Muscle layer of colon (tissue), 2 donors: ENCODE data around the gene POLR3H.
"Not testable (repeated sequence)": the region's sequence is repeated elsewhere in the genome, so short reads cannot be mapped to it uniquely, and the experiment has no call there.

Experiments used
- H3K27ac ChIP-seq: one replicate; pipeline ENCODE4 v1.7.0; 2013; ENCODE audit warnings: low read depth, mild to moderate bottlenecking, low read length, moderate library complexity
- H3K27me3 ChIP-seq, 2 donors: one replicate each; pipeline ENCODE4 v1.7.0; 2013; ENCODE audit warnings: low read length in 2 of 2, mild to moderate bottlenecking in 2 of 2; ENCODE audit not compliant: insufficient read depth in 2 of 2, control insufficient read depth in 1 of 2
- H3K36me3 ChIP-seq: one replicate; pipeline ENCODE4 v1.7.0; 2013; ENCODE audit warnings: mild to moderate bottlenecking, low read length; ENCODE audit not compliant: insufficient read depth
- H3K4me1 ChIP-seq: one replicate; pipeline ENCODE4 v1.7.0; 2013; ENCODE audit warnings: mild to moderate bottlenecking, low read length; ENCODE audit not compliant: insufficient read depth
- H3K4me3 ChIP-seq, 2 donors: one replicate each; pipeline ENCODE4 v1.7.0; 2013; ENCODE audit warnings: low read length in 2 of 2, low read depth in 1 of 2, mild to moderate bottlenecking in 1 of 2, moderate library complexity in 1 of 2
- H3K9ac ChIP-seq: one replicate; pipeline ENCODE4 v1.7.0; 2013; ENCODE audit warnings: low read length
- H3K9me3 ChIP-seq: one replicate; pipeline ENCODE4 v1.7.0; 2013; ENCODE audit warnings: mild to moderate bottlenecking, low read length
- donor health status: abdominal sarcoma.
- donor health status: Adenocarcinoma of cecum.

Gene POLR3H

DNA sequence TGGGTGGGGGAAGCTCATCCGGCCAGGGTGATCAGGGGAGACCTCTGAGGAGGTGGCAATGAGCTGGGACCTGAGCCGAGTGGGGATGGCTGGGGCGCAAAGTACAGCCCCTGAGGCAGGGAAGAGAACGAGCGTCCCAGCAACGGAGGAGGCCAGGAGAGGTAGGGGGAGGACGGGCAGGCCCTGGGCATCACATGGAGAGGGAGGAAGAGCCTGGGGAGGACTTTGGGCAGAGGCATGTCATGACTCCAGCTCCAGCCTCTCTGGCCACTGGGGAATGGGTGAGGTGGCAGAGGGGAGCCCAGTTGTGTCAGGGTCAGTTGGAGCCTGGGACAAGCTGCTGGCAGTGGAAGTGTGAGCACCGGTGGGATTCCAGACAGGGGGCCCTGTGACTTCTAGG, 33.8 kb upstream of the POLR3H start:
- H3K36me3 ChIP-seq: peaks cover 34% of the 10 kb centered on the region
- no peak overlapping the region for H3K9ac ChIP-seq
- no peak overlapping the region for H3K27ac ChIP-seq
- no peaks in the 10 kb centered on the region for H3K27me3 ChIP-seq
- H3K4me1 ChIP-seq: no peaks in the 10 kb centered on the region
- no peaks in the 10 kb centered on the region for H3K9me3 ChIP-seq
- no peak overlapping the region for H3K4me3 ChIP-seq

DNA sequence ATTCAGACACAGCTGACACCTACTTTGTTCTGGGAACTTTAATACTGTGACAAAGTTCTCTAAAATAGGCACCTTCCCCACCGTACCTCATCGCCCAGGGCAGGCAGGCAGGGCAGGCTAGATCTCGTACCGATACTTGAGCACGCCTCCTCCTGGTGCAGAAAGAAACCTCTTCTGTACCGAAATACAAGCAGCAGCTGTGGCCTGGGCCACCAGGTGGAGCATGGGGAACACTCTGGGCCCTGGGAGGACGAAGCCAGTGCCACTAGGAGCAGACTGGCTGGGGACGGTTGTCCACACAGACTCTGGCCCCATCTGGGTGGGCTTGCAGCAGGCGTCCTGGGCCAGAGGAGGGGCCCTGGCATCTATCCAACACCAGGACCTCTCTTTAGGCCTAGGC, 32.6 kb upstream of the POLR3H start:
- H3K27ac ChIP-seq: no peak overlapping the region
- no peaks in the 10 kb centered on the region for H3K27me3 ChIP-seq
- H3K4me1 ChIP-seq: no peaks in the 10 kb centered on the region
- no peak overlapping the region for H3K4me3 ChIP-seq
- H3K9ac ChIP-seq: no peak overlapping the region
- no peaks in the 10 kb centered on the region for H3K9me3 ChIP-seq
- H3K36me3 ChIP-seq: peaks cover 27% of the 10 kb centered on the region

DNA sequence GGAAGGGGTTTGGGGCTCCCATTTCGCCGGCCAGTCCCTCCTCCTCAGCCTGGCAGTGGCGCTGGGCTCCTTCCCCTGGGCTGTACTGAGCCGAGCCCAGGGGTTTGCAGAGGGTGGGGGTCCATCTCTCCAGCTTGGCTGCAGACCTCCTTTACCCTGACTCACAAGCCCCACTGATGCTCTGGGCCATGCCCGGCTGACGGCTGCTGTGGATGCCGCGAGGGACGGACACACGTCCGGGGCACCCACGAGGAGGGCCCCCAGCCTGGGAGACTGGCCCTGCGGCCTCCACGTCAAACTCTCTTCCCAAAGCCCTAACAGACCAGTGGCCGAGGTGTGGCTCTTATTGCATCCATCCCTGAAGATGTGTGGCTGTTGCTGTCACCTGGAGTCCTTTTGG, 31.3 kb upstream of the POLR3H start:
- H3K9me3 ChIP-seq: no peaks in the 10 kb centered on the region
- peaks cover 27% of the 10 kb centered on the region for H3K36me3 ChIP-seq
- no peak overlapping the region for H3K4me3 ChIP-seq
- no peaks in the 10 kb centered on the region for H3K27me3 ChIP-seq
- no peak overlapping the region for H3K27ac ChIP-seq
- H3K9ac ChIP-seq: no peak overlapping the region
- no peaks in the 10 kb centered on the region for H3K4me1 ChIP-seq

- H3K36me3 ChIP-seq: peaks cover 27% of the 10 kb centered on the region
- no peaks in the 10 kb centered on the region for H3K9me3 ChIP-seq
- no peak overlapping the region for H3K4me3 ChIP-seq
- no peaks in the 10 kb centered on the region for H3K27me3 ChIP-seq
- H3K9ac ChIP-seq: no peak overlapping the region
- H3K4me1 ChIP-seq: no peaks in the 10 kb centered on the region
- H3K27ac ChIP-seq: no peak overlapping the region
Measured at GRCh38 chr22:41574847-41575381, 30.6 kb upstream of the POLR3H start.

- Histone ChIP-seq H3K4me1 (no peaks in the 10 kb centered on the region), H3K36me3 (peaks cover 14% of the 10 kb centered on the region), H3K27me3 (no peaks in the 10 kb centered on the region), H3K9me3 (no peaks in the 10 kb centered on the region), H3K27ac (no peak overlapping the region), H3K4me3 (no peak overlapping the region), H3K9ac (no peak overlapping the region)
Measured at GRCh38 chr22:41573677-41574076, 29.4 kb upstream of the POLR3H start.

DNA sequence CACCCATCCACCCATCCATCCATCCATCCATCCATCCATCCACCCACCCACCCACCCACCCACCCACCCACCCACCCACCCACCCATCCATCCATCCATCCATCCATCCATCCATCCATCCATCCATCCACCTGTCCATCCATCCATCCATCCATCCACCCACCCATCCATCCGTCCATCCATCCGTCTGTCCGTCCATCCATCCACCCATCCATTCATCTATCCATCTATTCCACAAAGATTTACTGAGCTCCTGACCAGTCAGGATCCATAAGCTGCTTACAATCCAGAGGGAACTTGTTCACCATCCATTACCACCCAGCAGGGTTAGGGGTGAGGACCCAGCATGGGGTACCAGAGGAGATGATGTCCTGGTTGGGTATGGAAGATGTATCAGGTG, 28.0 kb upstream of the POLR3H start:
- H3K9ac ChIP-seq: not testable (repeated sequence)

DNA sequence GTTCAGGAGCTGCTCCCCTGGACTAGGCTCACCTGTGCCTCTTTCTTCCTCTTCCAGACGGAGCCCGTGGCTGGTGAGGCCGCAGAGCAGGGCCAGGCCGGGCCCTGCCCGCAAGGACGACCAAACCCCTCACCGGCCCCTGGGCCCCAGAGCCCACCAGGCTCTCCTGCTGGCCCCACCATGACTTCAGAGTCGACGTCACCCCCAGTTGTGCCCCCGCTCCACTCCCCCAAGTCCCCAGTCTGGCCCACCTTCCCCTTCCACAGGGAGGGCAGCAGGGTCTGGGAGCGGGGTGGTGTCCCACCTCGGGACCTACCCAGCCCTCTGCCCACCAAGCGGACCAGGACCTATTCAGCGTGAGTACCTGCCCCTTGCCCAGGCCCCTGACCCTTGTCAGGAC, 27.5 kb upstream of the POLR3H start:
- Histone ChIP-seq H3K9ac (no peak overlapping the region), H3K36me3 (no peaks in the 10 kb centered on the region), H3K9me3 (no peaks in the 10 kb centered on the region), H3K27me3 (no peaks in the 10 kb centered on the region), H3K4me3 (no peak overlapping the region), H3K4me1 (no peaks in the 10 kb centered on the region), H3K27ac (no peak overlapping the region)

More for the DNA sequence above, 28.0 kb upstream of the POLR3H start:
- H3K9me3 ChIP-seq, H3K4me1 ChIP-seq, H3K27me3 ChIP-seq, H3K4me3 ChIP-seq, H3K27ac ChIP-seq, H3K36me3 ChIP-seq: not testable (repeated sequence)

GRCh38 chr22:41570221-41570620, 26.0 kb upstream of the POLR3H start:
- Histone ChIP-seq H3K4me3 (no peak overlapping the region), H3K9me3 (no peaks in the 10 kb centered on the region), H3K27ac (no peak overlapping the region), H3K4me1 (peaks cover 5% of the 10 kb centered on the region), H3K9ac (no peak overlapping the region), H3K27me3 (no peaks in the 10 kb centered on the region), H3K36me3 (no peaks in the 10 kb centered on the region)

GRCh38 chr22:41568811-41569210, 24.5 kb upstream of the POLR3H start:
- Histone ChIP-seq H3K27ac (no peak overlapping the region), H3K9ac (no peak overlapping the region), H3K4me1 (peaks cover 6% of the 10 kb centered on the region), H3K4me3 (no peak overlapping the region), H3K27me3 (no peaks in the 10 kb centered on the region), H3K36me3 (no peaks in the 10 kb centered on the region), H3K9me3 (no peaks in the 10 kb centered on the region)

- Histone ChIP-seq H3K27me3 (no peaks in the 10 kb centered on the region), H3K9me3 (no peaks in the 10 kb centered on the region), H3K4me1 (peaks cover 14% of the 10 kb centered on the region), H3K4me3 (no peak overlapping the region), H3K9ac (no peak overlapping the region), H3K27ac (no peak overlapping the region), H3K36me3 (no peaks in the 10 kb centered on the region)
Measured at GRCh38 chr22:41567512-41567768, 23.2 kb upstream of the POLR3H start.

DNA sequence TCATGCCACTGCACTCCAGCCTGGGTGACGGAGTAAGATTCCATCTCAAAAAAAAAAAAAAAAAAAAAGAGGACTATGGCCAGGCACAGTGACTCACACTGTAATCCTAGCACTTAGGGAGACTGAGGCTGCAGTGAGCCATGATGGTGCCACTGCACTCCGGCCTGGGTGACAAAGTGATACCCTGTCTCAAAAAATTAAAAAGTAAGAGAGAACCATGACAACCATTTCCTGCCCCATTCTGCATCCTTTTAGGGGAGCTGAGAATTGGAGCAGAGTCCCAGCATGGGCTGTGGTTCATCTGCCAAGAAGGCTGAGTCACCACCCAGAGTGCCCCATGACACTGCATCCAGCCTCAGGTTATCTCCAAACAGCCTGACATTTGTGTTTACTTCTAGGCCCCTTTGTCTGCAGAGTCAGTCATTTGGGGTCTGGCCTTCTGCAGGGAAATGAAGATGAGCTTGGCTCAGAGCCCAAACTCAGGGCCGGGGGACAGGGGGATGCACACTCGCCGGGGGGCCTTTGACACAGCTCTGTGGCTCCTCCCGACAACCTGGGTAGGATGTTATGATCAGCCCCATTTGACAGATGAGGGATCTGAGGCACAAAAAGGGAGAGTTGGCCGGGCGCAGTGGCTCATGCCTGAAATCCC, 21.3 kb upstream of the POLR3H start:
- no peaks in the 10 kb centered on the region for H3K27me3 ChIP-seq
- H3K27ac ChIP-seq: no peak overlapping the region
- H3K36me3 ChIP-seq: no peaks in the 10 kb centered on the region
- no peaks in the 10 kb centered on the region for H3K9me3 ChIP-seq
- no peak overlapping the region for H3K4me3 ChIP-seq
- peaks cover 20% of the 10 kb centered on the region for H3K4me1 ChIP-seq
- no peak overlapping the region for H3K9ac ChIP-seq

GRCh38 chr22:41564563-41564962, 20.3 kb upstream of the POLR3H start:
- Histone ChIP-seq H3K4me3 (no peak overlapping the region), H3K9ac (no peak overlapping the region), H3K4me1 (peaks cover 20% of the 10 kb centered on the region), H3K9me3 (no peaks in the 10 kb centered on the region), H3K27ac (no peak overlapping the region), H3K36me3 (no peaks in the 10 kb centered on the region), H3K27me3 (no peaks in the 10 kb centered on the region)
